ENCODE data around the gene ZNF507. TPM values are rescaled to one million over a fixed set of nuclear protein-coding genes. Genes with fewer than 3 reads are reported as not detected.

ZNF507 gene
- total and polyA plus RNA-seq, 9 of the 15 experiments (the other 6 are each of a cell fraction or from before 2014, with no cell fraction given) = 2.9 to 25.0 (median 10.4) TPM

- no peak for TF ChIP-seq SAFB2 (IDR thresholded peaks at IDR 0.05; ENCODE audit: borderline replicate concordance, low read depth, low read length, severe bottlenecking)
- no peak for TF ChIP-seq TCF7 (IDR thresholded peaks at IDR 0.05; ENCODE audit: borderline replicate concordance)
- no peak for TF ChIP-seq KLF10 (CRISPR knock-in tag; IDR thresholded peaks at IDR 0.05)
- no peak for TF ChIP-seq MXI1 (IDR thresholded peaks at IDR 0.05; ENCODE audit: low read depth, low read length)
- 0 out of 2 replicates have a peak, but pooled peaks have one; percentile 28 for TF ChIP-seq NR2C1 (IDR thresholded peaks at IDR 0.05)
- peak; percentile 40; the same call in 1 of the 2 replicates for TF ChIP-seq NR2C1 (tag; IDR thresholded peaks at IDR 0.05)
- TF ChIP-seq MAFF (IDR thresholded peaks at IDR 0.05; ENCODE audit: low read length) = 0 out of 2 replicates have a peak, but pooled peaks have one; percentile 27
- no peak for TF ChIP-seq ZFP1 (CRISPR knock-in tag; IDR thresholded peaks at IDR 0.05)
- no peak for TF ChIP-seq NR4A1 (CRISPR knock-in tag; IDR thresholded peaks at IDR 0.05)
- TF ChIP-seq NR4A1 (tag; IDR thresholded peaks at IDR 0.05) = peak; percentile 42; the same call in 1 of the 2 replicates
- TF ChIP-seq KDM4B (IDR thresholded peaks at IDR 0.05; ENCODE audit: borderline replicate concordance in 2 of 2, low read depth in 1 of 2) = no peak; a peak in 1 of 4 replicates
- TF ChIP-seq SP1 (CRISPR knock-in tag; IDR thresholded peaks at IDR 0.05) = no peak
- no peak for TF ChIP-seq ZNF79 (CRISPR knock-in tag; IDR thresholded peaks at IDR 0.05; ENCODE audit: low read depth)
- no peak for TF ChIP-seq HIVEP1 (CRISPR knock-in tag; IDR thresholded peaks at IDR 0.05)
- TF ChIP-seq PCBP1 (IDR thresholded peaks at IDR 0.05; ENCODE audit: low read depth, low read length, poor library complexity, severe bottlenecking) = no peak
- TF ChIP-seq POLR2H (tag; IDR thresholded peaks at IDR 0.05; ENCODE audit: low read depth) = peak; percentile 52
- no peak for TF ChIP-seq NFATC3 (IDR thresholded peaks at IDR 0.05)
- no peak for TF ChIP-seq JUNB (CRISPR knock-in tag; conservative IDR thresholded peaks at IDR 0.05)
These were observed 76.4 kb downstream of the ZNF507 start (continued) for GRCh38 chr19:32421589-32422361.
